ENCODE measurements around the gene FAM117A.
A peak's percentile ranks its signal among the peaks of the same experiment; 100 is the strongest.

Gene FAM117A

GRCh38 chr17:49722066-49722465 lies 41.9 kb downstream of the FAM117A start:
- TF ChIP-seq CTCF (IDR thresholded peaks at IDR 0.05; ENCODE audit: insufficient read depth, low read depth, low read length, missing control alignments): no peak
- no peak overlapping the region for H3K4me3 ChIP-seq (ENCODE audit: low read depth, low read length)
- DNase-seq (ENCODE audit: low read depth): no peak

- TF ChIP-seq CTCF (IDR thresholded peaks at IDR 0.05; ENCODE audit: insufficient read depth, low read depth, low read length, missing control alignments): no peak
These were observed 46.5 kb downstream of the FAM117A start for GRCh38 chr17:49717371-49717861.

GRCh38 chr17:49716668-49717364 lies 47.1 kb downstream of the FAM117A start:
- DNase-seq (ENCODE audit: low read depth): no peak
- no peak overlapping the region for H3K4me3 ChIP-seq (ENCODE audit: low read depth, low read length)
- TF ChIP-seq CTCF (IDR thresholded peaks at IDR 0.05; ENCODE audit: insufficient read depth, low read depth, low read length, missing control alignments): no peak

More at GRCh38 chr17:49717371-49717861, 46.5 kb downstream of the FAM117A start:
- no peak for DNase-seq (ENCODE audit: low read depth)
- H3K4me3 ChIP-seq (ENCODE audit: low read depth, low read length): no peak overlapping the region

DNA sequence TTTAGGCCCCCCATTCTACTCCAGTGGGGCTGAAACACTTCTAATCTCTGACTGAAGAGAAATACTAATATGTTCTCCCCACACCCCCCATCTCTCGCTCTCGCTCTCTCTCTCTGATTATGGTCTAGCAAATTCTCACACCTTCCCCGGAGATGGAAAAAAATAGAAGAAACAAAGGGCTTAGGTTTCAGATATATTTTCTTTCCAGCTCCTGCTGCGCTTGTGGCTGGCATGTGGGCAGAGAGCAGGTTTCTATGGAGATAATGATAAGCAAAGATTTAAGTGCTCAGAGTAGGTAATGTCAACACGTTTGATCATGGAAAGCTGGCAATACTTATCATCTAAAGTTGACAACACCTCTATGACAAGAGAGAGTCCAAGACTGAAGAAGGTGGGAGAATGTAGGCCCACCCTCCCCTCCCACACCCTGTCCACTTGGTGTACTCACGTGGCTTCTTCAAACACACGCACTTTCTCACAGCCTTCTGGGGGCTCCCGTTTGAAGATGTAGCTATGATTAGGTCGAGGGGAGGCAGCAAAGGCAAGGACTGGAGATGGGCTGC lies 48.1 kb downstream of the FAM117A start:
- no peak overlapping the region for H3K4me3 ChIP-seq (ENCODE audit: low read depth, low read length)
- TF ChIP-seq CTCF (IDR thresholded peaks at IDR 0.05; ENCODE audit: insufficient read depth, low read depth, low read length, missing control alignments): no peak
- no peak for DNase-seq (ENCODE audit: low read depth)

GRCh38 chr17:49715216-49715615 lies 48.7 kb downstream of the FAM117A start:
- TF ChIP-seq CTCF (IDR thresholded peaks at IDR 0.05; ENCODE audit: insufficient read depth, low read depth, low read length, missing control alignments): no peak
- no peak for DNase-seq (ENCODE audit: low read depth)
- H3K4me3 ChIP-seq (ENCODE audit: low read depth, low read length): no peak overlapping the region

GRCh38 chr17:49708515-49709183 lies 55.3 kb downstream of the FAM117A start:
- no peak for DNase-seq (ENCODE audit: low read depth)
- peak overlapping the region; percentile 7 for H3K4me3 ChIP-seq (ENCODE audit: low read depth, low read length)
- no peak for TF ChIP-seq CTCF (IDR thresholded peaks at IDR 0.05; ENCODE audit: insufficient read depth, low read depth, low read length, missing control alignments)
